Measurements from ENCODE around the gene CER1. TPM values are rescaled to one million over a fixed set of nuclear protein-coding genes. Genes with fewer than 3 reads are reported as not detected.
A peak's percentile ranks its signal among the peaks of the same experiment; 100 is the strongest.

The CER1 gene
- total and polyA plus RNA-seq, 5 donors from 2014 or later = not detected

DNA sequence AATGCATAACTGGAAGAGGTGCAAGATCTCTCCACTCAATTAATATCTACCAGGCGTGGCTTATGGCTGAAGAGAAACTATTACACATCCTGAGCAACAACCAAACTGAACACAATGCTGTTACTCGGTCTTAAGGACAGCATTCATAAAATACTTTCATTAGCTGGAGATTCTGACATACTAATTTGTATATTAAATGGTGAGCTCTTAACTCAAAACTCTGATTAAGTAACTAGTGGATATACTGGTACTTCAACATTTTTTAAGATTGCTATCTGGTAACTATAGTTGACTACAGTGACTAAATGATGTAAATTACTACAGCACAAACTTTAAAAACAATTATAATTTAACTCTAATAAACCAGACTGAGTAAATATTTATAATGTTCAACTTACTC is 45.1 kb downstream of the CER1 start:
- Histone ChIP-seq H3K27me3 (ENCODE audit: control insufficient read depth, insufficient read depth, low read length) (no peaks in the 10 kb centered on the region), H3K4me1 (ENCODE audit: control insufficient read depth, insufficient read depth, low read length, poor library complexity, severe bottlenecking) (peaks cover 3% of the 10 kb centered on the region), H3K4me3 (ENCODE audit: low read depth, low read length) (no peak overlapping the region), H3K36me3 (ENCODE audit: control insufficient read depth, insufficient read depth, low read length) (peaks cover 5% of the 10 kb centered on the region), H3K27ac (ENCODE audit: insufficient read depth, low read length, poor library complexity, severe bottlenecking) (no peak overlapping the region), H3K9me3 (ENCODE audit: control insufficient read depth in 2 of 2, low read length in 2 of 2) (no peaks in the 10 kb centered on the region)
- no peaks in the 10 kb centered on the region for H3K27me3 Mint-ChIP-seq
- no peak overlapping the region for H3K27ac Mint-ChIP-seq
- H3K9me3 Mint-ChIP-seq = peaks cover 0 to 1% (median 0%) of the 10 kb centered on the region in 7 donors
- peaks cover 26% of the 10 kb centered on the region for H3K36me3 Mint-ChIP-seq
- ATAC-seq (ENCODE audit: low read depth in 2 of 2) = no peak
- DNase-seq = no peak
- H3K4me3 Mint-ChIP-seq = no peak overlapping the region
- H3K4me1 Mint-ChIP-seq = peaks cover 12 to 29% (median 16%) of the 10 kb centered on the region in 4 donors

- no peaks in the 10 kb centered on the region for H3K4me1 ChIP-seq (ENCODE audit: control insufficient read depth, insufficient read depth, low read length, poor library complexity, severe bottlenecking)
These were observed 47.9 kb downstream of the CER1 start for GRCh38 chr9:14674630-14675029.

GRCh38 chr9:14671377-14671776 is 51.2 kb downstream of the CER1 start:
- H3K4me1 Mint-ChIP-seq = peaks cover 7 to 18% (median 14%) of the 10 kb centered on the region in 4 donors
- no peaks in the 10 kb centered on the region for H3K27me3 Mint-ChIP-seq
- H3K4me3 Mint-ChIP-seq = no peak overlapping the region
- Histone ChIP-seq H3K4me1 (ENCODE audit: control insufficient read depth, insufficient read depth, low read length, poor library complexity, severe bottlenecking) (no peaks in the 10 kb centered on the region), H3K27me3 (ENCODE audit: control insufficient read depth, insufficient read depth, low read length) (no peaks in the 10 kb centered on the region), H3K36me3 (ENCODE audit: control insufficient read depth, insufficient read depth, low read length) (peaks cover 3% of the 10 kb centered on the region), H3K9me3 (ENCODE audit: control insufficient read depth in 2 of 2, low read length in 2 of 2) (no peaks in the 10 kb centered on the region), H3K27ac (ENCODE audit: insufficient read depth, low read length, poor library complexity, severe bottlenecking) (no peak overlapping the region), H3K4me3 (ENCODE audit: low read depth, low read length) (no peak overlapping the region)
- DNase-seq = no peak
- peaks cover 0 to 1% (median 0%) of the 10 kb centered on the region in 7 donors for H3K9me3 Mint-ChIP-seq
- no peak overlapping the region for H3K27ac Mint-ChIP-seq
- peaks cover 16% of the 10 kb centered on the region for H3K36me3 Mint-ChIP-seq
- ATAC-seq (ENCODE audit: low read depth in 2 of 2) = no peak

More at GRCh38 chr9:14674630-14675029, 47.9 kb downstream of the CER1 start:
- Mint-ChIP-seq H3K4me1 (peaks cover 14 to 26% (median 18%) of the 10 kb centered on the region in 4 donors), H3K27me3 (no peaks in the 10 kb centered on the region), H3K4me3 (no peak overlapping the region), H3K36me3 (peaks cover 25% of the 10 kb centered on the region), H3K9me3 (peaks cover 0 to 1% (median 0%) of the 10 kb centered on the region in 7 donors), H3K27ac (no peak overlapping the region)
- DNase-seq = no peak
- Histone ChIP-seq H3K27me3 (ENCODE audit: control insufficient read depth, insufficient read depth, low read length) (no peaks in the 10 kb centered on the region), H3K36me3 (ENCODE audit: control insufficient read depth, insufficient read depth, low read length) (peaks cover 6% of the 10 kb centered on the region), H3K27ac (ENCODE audit: insufficient read depth, low read length, poor library complexity, severe bottlenecking) (no peak overlapping the region), H3K9me3 (ENCODE audit: control insufficient read depth in 2 of 2, low read length in 2 of 2) (no peaks in the 10 kb centered on the region), H3K4me3 (ENCODE audit: low read depth, low read length) (no peak overlapping the region)
- no peak for ATAC-seq (ENCODE audit: low read depth in 2 of 2)

GRCh38 chr9:14670718-14671117 is 51.8 kb downstream of the CER1 start:
- Mint-ChIP-seq H3K27ac (peak overlapping the region in 1 of 3 donors; percentile 2), H3K9me3 (peaks cover 0 to 1% (median 0%) of the 10 kb centered on the region in 7 donors), H3K36me3 (peaks cover 13% of the 10 kb centered on the region), H3K27me3 (no peaks in the 10 kb centered on the region), H3K4me1 (peaks cover 7 to 18% (median 13%) of the 10 kb centered on the region in 4 donors), H3K4me3 (no peak overlapping the region)
- H3K9me3 ChIP-seq (ENCODE audit: control insufficient read depth in 2 of 2, low read length in 2 of 2) = no peaks in the 10 kb centered on the region
- no peak overlapping the region for H3K4me3 ChIP-seq (ENCODE audit: low read depth, low read length)
- H3K27ac ChIP-seq (ENCODE audit: insufficient read depth, low read length, poor library complexity, severe bottlenecking) = no peak overlapping the region
- no peaks in the 10 kb centered on the region for H3K27me3 ChIP-seq (ENCODE audit: control insufficient read depth, insufficient read depth, low read length)
- H3K36me3 ChIP-seq (ENCODE audit: control insufficient read depth, insufficient read depth, low read length) = peaks cover 3% of the 10 kb centered on the region
- H3K4me1 ChIP-seq (ENCODE audit: control insufficient read depth, insufficient read depth, low read length, poor library complexity, severe bottlenecking) = no peaks in the 10 kb centered on the region
- ATAC-seq (ENCODE audit: low read depth in 2 of 2) (no peak), DNase-seq (no peak)

Other genes with a start within 250 kb of the CER1 start
- gene ZDHHC21, start 29.3 kb downstream of the CER1 start, total RNA-seq = 6.0 TPM
- 1 to 10 TPM in 2 of 4 donors, under 1 TPM in 2; 0.61 to 1.1 (median 1.0) TPM for gene ZDHHC21, start 29.3 kb downstream of the CER1 start, polyA plus RNA-seq
- gene FREM1, start 187.7 kb upstream of the CER1 start, total RNA-seq = 0.67 TPM
- gene FREM1, start 187.7 kb upstream of the CER1 start, polyA plus RNA-seq = not detected

Measured in CD4-positive, CD25-positive, alpha-beta regulatory T cell (primary cell).